IPS-NIHi11 (cell line): ENCODE measurements around the gene KIF24.
A peak's percentile ranks its signal among the peaks of the same experiment; 100 is the strongest.
"Not testable (repeated sequence)": the region's sequence is repeated elsewhere in the genome, so short reads cannot be mapped to it uniquely, and the experiment has no call there.

Experiments
- DNase-seq: peaks from one replicate; pipeline ENCODE4 v3.0.0; 2012; ENCODE audit warnings: mixed read lengths, low spot score

KIF24 gene, protein sequence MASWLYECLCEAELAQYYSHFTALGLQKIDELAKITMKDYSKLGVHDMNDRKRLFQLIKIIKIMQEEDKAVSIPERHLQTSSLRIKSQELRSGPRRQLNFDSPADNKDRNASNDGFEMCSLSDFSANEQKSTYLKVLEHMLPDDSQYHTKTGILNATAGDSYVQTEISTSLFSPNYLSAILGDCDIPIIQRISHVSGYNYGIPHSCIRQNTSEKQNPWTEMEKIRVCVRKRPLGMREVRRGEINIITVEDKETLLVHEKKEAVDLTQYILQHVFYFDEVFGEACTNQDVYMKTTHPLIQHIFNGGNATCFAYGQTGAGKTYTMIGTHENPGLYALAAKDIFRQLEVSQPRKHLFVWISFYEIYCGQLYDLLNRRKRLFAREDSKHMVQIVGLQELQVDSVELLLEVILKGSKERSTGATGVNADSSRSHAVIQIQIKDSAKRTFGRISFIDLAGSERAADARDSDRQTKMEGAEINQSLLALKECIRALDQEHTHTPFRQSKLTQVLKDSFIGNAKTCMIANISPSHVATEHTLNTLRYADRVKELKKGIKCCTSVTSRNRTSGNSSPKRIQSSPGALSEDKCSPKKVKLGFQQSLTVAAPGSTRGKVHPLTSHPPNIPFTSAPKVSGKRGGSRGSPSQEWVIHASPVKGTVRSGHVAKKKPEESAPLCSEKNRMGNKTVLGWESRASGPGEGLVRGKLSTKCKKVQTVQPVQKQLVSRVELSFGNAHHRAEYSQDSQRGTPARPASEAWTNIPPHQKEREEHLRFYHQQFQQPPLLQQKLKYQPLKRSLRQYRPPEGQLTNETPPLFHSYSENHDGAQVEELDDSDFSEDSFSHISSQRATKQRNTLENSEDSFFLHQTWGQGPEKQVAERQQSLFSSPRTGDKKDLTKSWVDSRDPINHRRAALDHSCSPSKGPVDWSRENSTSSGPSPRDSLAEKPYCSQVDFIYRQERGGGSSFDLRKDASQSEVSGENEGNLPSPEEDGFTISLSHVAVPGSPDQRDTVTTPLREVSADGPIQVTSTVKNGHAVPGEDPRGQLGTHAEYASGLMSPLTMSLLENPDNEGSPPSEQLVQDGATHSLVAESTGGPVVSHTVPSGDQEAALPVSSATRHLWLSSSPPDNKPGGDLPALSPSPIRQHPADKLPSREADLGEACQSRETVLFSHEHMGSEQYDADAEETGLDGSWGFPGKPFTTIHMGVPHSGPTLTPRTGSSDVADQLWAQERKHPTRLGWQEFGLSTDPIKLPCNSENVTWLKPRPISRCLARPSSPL (N-terminal part only)

GRCh38 chr9:34328987-34329832 lies at the start of gene KIF24, which contains the start of gene NUDT2:
Gene KIF24 (minus strand): TSS chr9:34329268. CDS start chr9:34311346, 17,922 bp downstream.
Gene NUDT2 (plus strand): TSS chr9:34329569. CDS start chr9:34339040, 9,471 bp downstream.
- DNase-seq = peak; percentile 95

DNA sequence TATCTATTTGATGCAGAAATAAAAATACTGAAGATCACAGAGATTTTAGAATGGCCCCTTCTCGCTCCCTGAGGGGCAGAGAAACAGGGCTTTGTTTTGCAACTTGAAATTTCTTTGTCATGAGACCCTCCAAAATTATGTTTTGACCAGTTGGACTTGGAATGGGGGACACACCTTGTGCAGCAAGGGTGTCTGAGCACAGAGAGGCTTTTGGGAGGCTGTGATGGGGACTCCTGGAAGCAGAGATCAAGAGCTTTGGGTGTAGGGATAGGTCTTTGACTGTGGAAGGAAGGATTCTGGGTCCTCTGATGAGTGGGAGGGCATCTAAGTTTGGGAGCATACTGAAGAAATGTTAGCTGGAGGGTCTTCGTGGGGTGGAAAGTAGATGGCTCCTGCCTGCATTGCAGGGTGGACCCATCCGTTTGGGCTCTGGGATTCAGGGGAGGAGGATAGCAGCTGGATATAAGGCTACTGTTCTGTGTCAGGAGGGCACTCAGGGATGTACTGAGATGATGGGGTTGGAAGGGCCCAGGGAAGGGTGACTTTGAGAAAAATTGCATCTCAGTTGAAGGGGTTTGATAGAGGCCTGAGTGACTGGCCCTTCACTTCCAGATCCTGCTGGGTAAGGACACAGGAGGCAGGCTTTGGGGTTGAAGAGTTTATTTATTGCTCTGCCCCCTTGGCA lies 49.5 kb upstream of the KIF24 start:
- no peak for DNase-seq

DNA sequence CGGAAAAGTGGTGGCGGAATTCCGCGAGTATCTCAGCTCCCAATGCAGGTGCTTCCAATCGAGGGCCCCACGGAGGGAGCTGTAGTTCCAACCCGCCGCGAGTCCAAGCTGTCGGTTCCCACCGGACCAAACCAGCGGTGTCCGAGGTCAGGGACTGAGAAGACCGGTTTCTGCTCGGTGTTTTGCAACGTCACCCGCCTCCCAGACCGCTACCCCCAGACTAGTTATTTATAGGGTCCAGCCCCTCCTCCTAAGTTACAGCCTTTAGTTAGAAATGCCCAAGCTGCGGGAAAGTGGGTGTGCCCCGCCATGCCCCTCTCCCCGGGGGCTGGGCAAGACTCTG lies 48.3 kb upstream of the KIF24 start:
- no peak for DNase-seq

DNA sequence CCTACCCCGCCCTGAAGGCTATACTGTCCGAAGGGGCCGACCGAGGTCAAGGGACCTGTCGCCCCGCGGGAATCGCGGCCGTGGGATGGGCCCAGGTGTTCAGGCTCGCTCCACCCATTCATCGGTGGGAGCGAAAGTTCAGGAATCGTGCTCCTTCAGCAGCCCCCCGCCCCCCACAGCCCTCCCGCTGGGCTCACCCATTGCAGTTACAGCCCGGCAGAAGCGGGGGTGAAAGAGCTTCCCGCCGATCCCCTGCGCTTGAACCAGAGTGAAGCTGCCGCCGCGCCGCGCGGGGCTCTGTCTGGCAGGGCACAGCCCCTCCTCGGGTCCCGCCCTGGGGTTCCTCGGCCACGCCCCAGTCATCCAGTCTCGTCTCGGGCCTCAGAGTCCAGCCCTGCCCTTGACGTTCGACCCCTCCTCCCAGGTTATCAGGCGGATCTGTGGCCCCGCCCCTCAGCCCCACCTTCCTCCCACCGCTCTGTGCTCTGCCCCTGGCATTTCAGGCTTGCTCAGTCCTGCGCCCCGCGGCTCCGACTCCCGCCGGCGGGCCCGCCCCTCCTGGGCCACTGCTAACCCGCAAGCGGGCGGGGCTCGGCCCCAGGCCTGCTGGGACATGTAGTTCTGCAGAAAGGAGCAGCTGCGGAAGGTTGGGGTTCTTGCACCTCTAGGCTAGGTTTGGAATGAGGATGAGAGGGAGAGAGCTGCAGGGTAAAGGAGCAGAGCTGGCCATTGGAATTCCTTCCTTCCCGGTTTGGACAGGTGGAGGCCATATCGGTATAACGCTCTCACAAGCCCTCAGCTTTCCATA lies 47.7 kb upstream of the KIF24 start, which contains the start of gene MYORG:
MYORG (minus strand) TSS at position 303 of the 808 bp plus-strand sequence. CDS start 3,955 bp downstream, outside the sequence.
- peak; percentile 97 for DNase-seq

DNA sequence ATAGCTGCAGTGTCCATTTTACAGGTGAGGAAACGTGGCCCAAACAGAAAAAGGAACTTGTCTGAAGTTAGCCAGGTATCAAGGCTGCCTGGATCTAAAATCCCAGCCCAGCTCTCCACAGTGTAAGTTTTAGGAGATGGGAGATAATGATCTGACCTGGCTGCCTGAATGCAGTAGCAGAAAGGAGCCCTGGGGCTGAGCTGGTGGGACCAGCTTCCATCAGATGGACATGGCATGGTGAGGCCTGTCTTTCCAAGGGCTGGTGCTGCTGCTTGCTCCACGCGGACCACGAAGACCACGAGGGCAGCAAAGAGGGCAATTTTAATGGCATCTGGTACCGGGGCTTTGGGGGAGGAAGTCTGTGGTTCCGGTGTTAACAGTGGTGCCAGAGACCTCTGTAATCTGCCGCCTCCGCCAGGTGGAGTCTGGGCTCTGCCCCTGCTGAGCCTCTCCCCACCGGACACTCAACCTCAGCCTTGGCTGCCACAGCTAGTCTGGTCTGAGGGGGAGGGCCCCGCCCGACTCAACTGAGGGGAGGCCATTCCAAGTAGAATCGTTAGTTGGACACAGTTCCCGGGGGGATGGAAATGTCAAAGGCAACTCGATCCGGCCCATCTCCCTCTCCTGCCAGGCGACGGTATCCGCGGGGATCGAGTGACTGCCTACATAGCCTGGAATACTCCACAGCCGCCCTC lies 47.0 kb upstream of the KIF24 start:
- DNase-seq = peak; percentile 54

- DNase-seq = peak; percentile 38
Observed at GRCh38 chr9:34374905-34375552, 46.0 kb upstream of the KIF24 start.

GRCh38 chr9:34374339-34374738 lies 45.3 kb upstream of the KIF24 start:
- DNase-seq = no peak

GRCh38 chr9:34373749-34374148 lies 44.7 kb upstream of the KIF24 start:
- no peak for DNase-seq

DNA sequence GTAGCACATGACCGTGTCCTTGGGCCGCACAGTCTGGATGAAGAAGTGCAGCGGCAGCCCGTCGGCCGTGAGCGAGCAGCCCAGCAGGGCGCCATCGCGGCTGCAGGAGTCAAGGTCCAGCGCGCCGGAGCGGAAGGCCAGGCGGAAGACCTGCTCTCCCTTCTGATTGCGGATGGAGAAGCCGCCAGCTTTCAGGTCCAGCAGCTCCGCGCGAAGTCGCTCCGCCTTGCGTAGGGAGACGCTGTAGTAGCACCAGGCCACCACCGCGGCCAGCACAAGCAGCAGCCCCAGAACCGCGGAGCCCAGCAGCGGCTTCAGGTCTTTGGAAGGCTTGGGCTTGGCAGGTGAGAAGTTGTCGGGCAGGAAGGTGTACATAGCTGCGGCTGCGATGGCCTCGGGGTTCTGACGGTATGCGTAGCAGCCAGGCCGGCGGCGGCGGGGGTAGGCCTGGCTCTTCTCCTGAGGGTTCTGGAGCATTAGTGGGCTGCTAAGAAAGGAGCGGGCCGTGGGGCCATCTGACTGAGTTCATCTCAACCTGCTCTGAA lies 43.5 kb upstream of the KIF24 start:
- peak; percentile 44 for DNase-seq

- no peak for DNase-seq
Observed at GRCh38 chr9:34371886-34372466, 42.9 kb upstream of the KIF24 start.

DNA sequence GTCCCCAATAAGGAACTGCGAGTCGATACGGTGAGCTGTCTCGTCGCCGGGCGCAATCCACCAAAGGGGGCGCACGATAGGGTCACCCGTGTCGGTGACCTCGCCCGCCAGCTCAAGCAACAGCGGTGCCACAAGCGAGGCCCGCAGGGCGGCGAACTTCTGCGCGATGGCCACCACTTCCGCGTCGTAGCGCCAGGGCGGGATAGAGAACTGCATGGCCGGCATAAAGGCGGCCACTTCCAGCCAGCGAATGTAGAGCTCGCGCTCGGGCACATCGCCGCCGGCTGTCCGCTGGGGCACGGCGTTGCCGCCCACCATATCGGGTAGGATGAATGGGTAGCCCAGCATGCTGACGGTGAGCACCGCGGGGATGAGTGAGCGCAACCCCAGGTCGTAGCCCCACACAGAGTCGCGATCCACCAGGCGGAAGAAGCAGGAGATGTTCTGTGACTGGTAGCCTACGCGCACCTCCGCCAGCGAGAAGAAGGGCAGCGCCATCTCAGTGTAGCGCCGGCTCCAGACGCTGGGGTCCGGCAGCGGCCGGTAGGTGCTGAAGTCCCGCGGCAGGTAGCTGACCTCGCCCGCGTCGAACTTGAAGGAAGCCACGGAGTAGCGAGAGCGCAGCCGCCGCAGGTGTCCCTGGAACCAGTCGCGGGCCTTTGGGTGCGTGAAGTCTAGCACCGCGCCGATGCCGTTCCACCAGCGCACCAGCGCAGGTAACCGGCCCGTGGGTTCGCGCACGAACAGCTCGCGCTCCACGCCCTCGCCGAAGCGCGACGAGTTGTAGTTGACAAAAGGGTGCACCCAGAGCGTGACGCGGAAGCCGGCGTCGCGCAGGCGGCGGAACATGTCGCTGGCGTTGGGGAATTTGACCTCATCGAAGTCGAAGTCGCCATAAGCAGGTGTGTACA lies 42.2 kb upstream of the KIF24 start:
- DNase-seq = no peak

DNA sequence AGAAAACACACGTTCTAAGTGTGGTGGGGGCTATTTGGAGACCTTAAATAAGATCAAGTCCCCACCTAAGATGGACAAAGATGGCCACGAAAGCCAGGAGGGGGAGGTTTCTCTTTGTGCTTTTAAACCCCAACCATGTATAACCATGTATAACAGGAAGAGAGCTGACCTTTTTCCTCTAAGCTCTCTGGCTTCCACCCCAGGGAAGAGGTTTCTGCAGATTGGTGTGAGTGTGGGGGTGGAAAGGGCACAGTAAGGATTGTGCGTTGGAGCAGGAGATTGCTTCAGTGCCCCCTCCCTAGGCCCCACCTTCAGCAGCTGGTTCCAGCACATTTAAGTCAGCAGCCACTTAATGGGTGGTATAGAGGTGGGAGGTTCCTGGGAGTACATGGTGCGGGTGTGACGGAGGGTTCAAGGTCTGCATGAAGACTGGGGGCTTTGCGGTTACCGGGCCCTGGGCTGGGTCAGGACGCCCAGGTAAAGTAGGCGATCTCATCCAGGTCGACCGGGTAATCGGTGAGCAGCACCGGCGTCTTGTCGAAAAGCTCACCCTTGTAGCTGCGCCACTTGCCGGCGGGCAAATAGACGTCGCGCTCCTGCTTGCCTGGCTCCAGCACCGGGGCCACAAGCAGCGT lies 41.4 kb upstream of the KIF24 start:
- no peak for DNase-seq

DNA sequence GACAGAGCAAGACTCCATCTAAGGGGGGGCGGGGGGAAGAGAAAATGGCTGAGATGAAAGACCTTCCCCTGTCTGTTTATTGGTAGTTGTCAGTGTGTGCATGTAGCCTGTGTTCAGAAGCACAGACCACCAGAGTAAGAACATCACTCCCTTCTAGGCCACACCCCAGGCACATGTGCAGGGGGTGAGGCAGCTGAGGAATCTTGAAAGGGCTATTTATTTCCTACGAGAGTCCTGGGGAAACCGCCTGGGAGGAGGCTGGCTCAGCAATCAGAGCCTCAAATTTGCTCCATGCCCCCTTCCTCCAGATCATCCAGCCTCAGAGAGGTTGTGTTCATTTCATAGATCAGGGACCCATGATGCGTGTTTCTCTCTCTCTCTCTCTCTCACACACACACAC lies 40.6 kb upstream of the KIF24 start:
- DNase-seq = no peak

GRCh38 chr9:34368796-34369195 lies 39.7 kb upstream of the KIF24 start:
- not testable (repeated sequence) for DNase-seq

DNA sequence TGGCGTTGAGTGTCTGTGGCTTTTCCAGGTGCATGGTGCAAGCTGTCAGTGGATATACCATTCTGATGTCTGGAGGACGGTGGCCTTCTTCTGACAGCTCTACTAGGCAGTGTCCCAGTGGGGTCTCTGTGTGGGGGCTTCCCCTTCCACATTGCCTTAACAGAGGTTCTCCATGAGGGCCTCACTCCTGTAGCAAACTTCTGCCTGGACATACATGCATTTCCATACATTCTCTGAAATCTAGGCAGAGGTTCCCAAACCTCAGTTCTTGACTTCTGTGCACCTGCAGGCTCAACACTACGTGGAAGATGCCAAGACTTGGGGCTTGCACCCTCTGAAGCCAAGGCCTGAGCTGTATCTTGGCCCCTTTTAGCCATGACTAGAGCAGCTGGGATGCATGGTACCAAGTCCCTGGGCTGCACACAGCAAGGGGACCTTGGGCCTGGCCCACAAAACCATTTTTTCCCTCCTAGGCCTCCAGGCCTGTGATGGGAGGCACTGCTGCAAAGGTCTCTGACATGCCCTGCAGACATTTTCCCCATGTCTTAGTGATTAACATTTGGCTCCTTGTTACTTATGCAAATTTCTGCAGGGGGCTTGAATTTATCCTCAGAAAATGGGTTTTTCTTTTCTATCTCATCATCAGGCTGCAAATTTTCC lies 38.8 kb upstream of the KIF24 start:
- DNase-seq = not testable (repeated sequence)

DNA sequence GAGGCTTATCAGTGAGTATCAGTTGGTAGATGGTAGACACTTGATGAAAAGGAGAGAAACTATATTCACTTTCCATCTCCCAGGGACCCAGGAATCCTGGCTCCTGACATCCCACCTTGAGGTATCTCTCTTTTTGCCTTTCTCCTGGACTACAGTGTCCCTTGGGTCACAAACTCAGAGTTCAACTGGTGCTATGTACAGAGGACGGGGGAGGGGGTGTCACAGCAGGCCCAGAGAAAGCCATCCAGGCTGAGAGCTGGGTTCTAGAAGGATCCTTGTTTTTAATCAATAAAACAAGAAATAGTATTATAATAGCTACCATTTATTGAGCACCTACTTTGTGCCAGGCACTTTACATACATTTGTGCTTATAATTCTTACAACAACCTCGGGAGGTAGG lies 37.3 kb upstream of the KIF24 start:
- DNase-seq = no peak
